Endodermal cell (in vitro differentiated cells): ENCODE measurements around the gene TCN2. TPM values are rescaled to one million over a fixed set of nuclear protein-coding genes. Genes with fewer than 3 reads are reported as not detected.

Experiments used
- DNase-seq: peaks from one replicate; pipeline ENCODE4 v3.0.0-alpha.2; 2017
- H3K27ac ChIP-seq: 2 replicates; pipeline ENCODE4 v1.5.1; 2013; ENCODE audit warnings: mild to moderate bottlenecking, low read depth, low read length, moderate library complexity
- H3K27me3 ChIP-seq: 2 replicates; pipeline ENCODE4 v1.6.1; 2013; ENCODE audit warnings: mild to moderate bottlenecking, low read length, moderate library complexity; ENCODE audit not compliant: insufficient read depth, control insufficient read depth, poor library complexity, severe bottlenecking
- H3K36me3 ChIP-seq: 2 replicates; pipeline ENCODE4 v1.7.0; 2013; ENCODE audit warnings: mild to moderate bottlenecking, low read length, moderate library complexity; ENCODE audit not compliant: control insufficient read depth, insufficient read depth
- H3K4me1 ChIP-seq: one replicate; pipeline ENCODE4 v1.7.0; 2013; ENCODE audit warnings: low read length; ENCODE audit not compliant: control insufficient read depth, insufficient read depth
- H3K4me3 ChIP-seq: 2 replicates; pipeline ENCODE4 v1.5.1; 2013; ENCODE audit warnings: mild to moderate bottlenecking, low read length, moderate library complexity
- H3K9ac ChIP-seq: 2 replicates; pipeline ENCODE4 v1.6.1; 2013; ENCODE audit warnings: mild to moderate bottlenecking, low read length, moderate library complexity; ENCODE audit not compliant: poor library complexity, severe bottlenecking; ENCODE audit errors: extremely low read depth
- H3K9me3 ChIP-seq: 2 replicates; pipeline ENCODE4 v1.6.1; 2013; ENCODE audit warnings: mild to moderate bottlenecking, low read length, moderate library complexity; ENCODE audit not compliant: control insufficient read depth
- H3K27ac Mint-ChIP-seq: 2 replicates; pipeline ENCODE4 v1.8.0; 2020; ENCODE audit warnings: mixed read lengths
- H3K27me3 Mint-ChIP-seq: 2 replicates; pipeline ENCODE4 v1.8.0; 2021; ENCODE audit warnings: mild to moderate bottlenecking, mixed read lengths; ENCODE audit not compliant: insufficient read depth
- H3K36me3 Mint-ChIP-seq: 2 replicates; pipeline ENCODE4 v1.8.0; 2020; ENCODE audit warnings: low read depth, mixed read lengths
- H3K4me1 Mint-ChIP-seq: 2 replicates; pipeline ENCODE4 v1.8.0; 2020; ENCODE audit warnings: mixed read lengths
- H3K4me3 Mint-ChIP-seq: 2 replicates; pipeline ENCODE4 v1.8.0; 2020; ENCODE audit warnings: mild to moderate bottlenecking, moderate library complexity, mixed read lengths
- H3K9me3 Mint-ChIP-seq: 2 replicates; pipeline ENCODE4 v1.8.0; 2020; ENCODE audit warnings: mild to moderate bottlenecking, mixed read lengths
- CTCF ChIP-seq: fragments of 200-600 bp; sonication (generic); conservative IDR thresholded peaks from 2 replicates; pipeline ENCODE4 v1.5.0; 2021; ENCODE audit warnings: antibody characterized with exemption, mild to moderate bottlenecking
- WGBS, 2 experiments: methylation state at CpG; one replicate each; pipeline versions ENCODE4 v1.1.5 to v1.1.7; 2013; ENCODE audit warnings: missing lambda C conversion rate in 2 of 2, mixed read lengths in 1 of 2; ENCODE audit not compliant: insufficient coverage in 1 of 2, insufficient read length in 1 of 2; 5-methylcytosine and 5-hydroxymethylcytosine counted together
- total RNA-seq, 2 donors: library from RNA; stranded (reverse); fragmentation: NEBNext Ultra II Directional in 1 of 2; extraction: Animal tissue kit (Norgen Biotek cat#: 25700) in 1 of 2; gene quantifications; 2 replicates in 1 of 2; 3 replicates in 1 of 2; pipeline ENCODE4 v1.2.1, GENCODE V29; 2021

Gene TCN2
- total RNA-seq, 2 donors from 2014 or later, result 71.8 to 73.6 TPM

GRCh38 chr22:30610299-30610698, 3.3 kb downstream of the TCN2 start:
- 89 to 90% methylated on average over 6 of the region's 7 CpGs for WGBS, 2 experiments
- Histone ChIP-seq H3K27me3 (no peaks in the 10 kb centered on the region), H3K27ac (no peak overlapping the region), H3K9ac (no peak overlapping the region), H3K4me1 (peaks cover 8% of the 10 kb centered on the region), H3K4me3 (no peak overlapping the region), H3K36me3 (peaks cover 30% of the 10 kb centered on the region), H3K9me3 (no peaks in the 10 kb centered on the region)
- Mint-ChIP-seq H3K27ac (no peak overlapping the region), H3K4me3 (no peak overlapping the region), H3K27me3 (no peaks in the 10 kb centered on the region), H3K4me1 (peaks cover 44% of the 10 kb centered on the region), H3K36me3 (peaks cover 42% of the 10 kb centered on the region), H3K9me3 (no peaks in the 10 kb centered on the region)
- no peak for TF ChIP-seq CTCF
- DNase-seq, result no peak

DNA sequence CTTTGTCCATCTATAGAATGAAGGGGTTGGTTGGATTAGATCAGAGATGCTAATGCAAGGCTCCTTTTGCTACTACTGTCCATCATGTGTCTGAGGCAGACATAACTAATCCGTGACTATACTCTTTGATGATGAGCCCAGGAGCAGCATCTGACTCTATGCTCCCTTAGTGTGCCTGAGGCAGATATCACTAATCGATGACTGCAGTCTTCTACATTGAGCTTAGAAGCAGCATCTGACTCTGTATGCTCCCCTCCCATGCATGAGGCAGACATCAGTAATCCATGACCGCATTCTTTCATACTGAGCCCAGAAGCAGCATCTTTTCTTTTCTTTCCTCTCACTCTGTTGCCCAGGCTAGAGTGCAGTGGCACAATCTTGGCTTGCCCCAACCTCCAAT, 4.2 kb downstream of the TCN2 start:
- no peaks in the 10 kb centered on the region for H3K9me3 ChIP-seq
- peaks cover 36% of the 10 kb centered on the region for H3K4me1 Mint-ChIP-seq
- no peaks in the 10 kb centered on the region for H3K27me3 ChIP-seq
- H3K27ac Mint-ChIP-seq, result no peak overlapping the region
- TF ChIP-seq CTCF, result no peak
- peaks cover 3% of the 10 kb centered on the region for H3K4me1 ChIP-seq
- peaks cover 49% of the 10 kb centered on the region for H3K36me3 Mint-ChIP-seq
- H3K27ac ChIP-seq, result no peak overlapping the region
- no peak overlapping the region for H3K4me3 ChIP-seq
- no peaks in the 10 kb centered on the region for H3K27me3 Mint-ChIP-seq
- no peak for DNase-seq
- no peak overlapping the region for H3K9ac ChIP-seq
- WGBS, 2 experiments, result 95 to 96% methylated on average over 3 of the region's 3 CpGs
- peaks cover 38% of the 10 kb centered on the region for H3K36me3 ChIP-seq
- H3K9me3 Mint-ChIP-seq, result no peaks in the 10 kb centered on the region
- H3K4me3 Mint-ChIP-seq, result no peak overlapping the region

DNA sequence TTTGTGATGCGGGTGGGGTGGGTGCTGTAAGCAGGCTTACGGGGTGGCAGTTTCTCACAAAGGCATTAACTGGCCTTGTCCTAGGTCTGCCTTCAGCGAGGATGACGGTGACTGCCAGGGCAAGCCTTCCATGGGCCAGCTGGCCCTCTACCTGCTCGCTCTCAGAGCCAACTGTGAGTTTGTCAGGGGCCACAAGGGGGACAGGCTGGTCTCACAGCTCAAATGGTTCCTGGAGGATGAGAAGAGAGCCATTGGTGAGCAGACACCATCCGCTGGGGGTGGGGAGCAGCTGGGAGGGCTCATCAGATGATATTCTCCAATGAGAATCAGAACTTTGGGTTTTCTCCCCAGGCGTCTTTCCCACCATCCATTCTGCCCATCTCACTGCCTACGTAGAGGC, 5.8 kb downstream of the TCN2 start:
- H3K27ac Mint-ChIP-seq, result no peak overlapping the region
- no peaks in the 10 kb centered on the region for H3K27me3 Mint-ChIP-seq
- H3K4me3 Mint-ChIP-seq, result no peak overlapping the region
- Histone ChIP-seq H3K27me3 (no peaks in the 10 kb centered on the region), H3K36me3 (peaks cover 45% of the 10 kb centered on the region), H3K9ac (no peak overlapping the region), H3K4me1 (peaks cover 3% of the 10 kb centered on the region), H3K4me3 (no peak overlapping the region), H3K27ac (no peak overlapping the region), H3K9me3 (no peaks in the 10 kb centered on the region)
- no peaks in the 10 kb centered on the region for H3K9me3 Mint-ChIP-seq
- WGBS, 2 experiments, result 95 to 97% methylated on average over 5 to 8 of the region's 8 CpGs
- peak; percentile 74 for DNase-seq
- peaks cover 61% of the 10 kb centered on the region for H3K36me3 Mint-ChIP-seq
- H3K4me1 Mint-ChIP-seq, result peaks cover 25% of the 10 kb centered on the region
- peak; percentile 57 for TF ChIP-seq CTCF
